ENCODE data around the gene POLR2I. TPM values are rescaled to one million over a fixed set of nuclear protein-coding genes. Genes with fewer than 3 reads are reported as not detected.
A peak's percentile ranks its signal among the peaks of the same experiment; 100 is the strongest.

POLR2I gene
- total and polyA plus RNA-seq, 2 of the 13 experiments (the other 11 are each of a cell fraction or from before 2014, with no cell fraction given): 40.5 to 104 TPM

GRCh38 chr19:36120984-36121358 lies 6.3 kb upstream of the POLR2I start:
- TF ChIP-seq ZBTB33 (CRISPR knock-in tag; IDR thresholded peaks at IDR 0.05) (0 out of 2 replicates have a peak, but pooled peaks have one; percentile 27), ZMAT3 (CRISPR knock-in tag; conservative IDR thresholded peaks at IDR 0.05) (no peak), MYC (CRISPR knock-in tag; IDR thresholded peaks at IDR 0.05; ENCODE audit: borderline replicate concordance) (0 out of 2 replicates have a peak, but pooled peaks have one; percentile 15), ZBTB38 (CRISPR knock-in tag; IDR thresholded peaks at IDR 0.05) (0 out of 2 replicates have a peak, but pooled peaks have one; percentile 9), ZNF646 (CRISPR knock-in tag; IDR thresholded peaks at IDR 0.05) (no peak), RBFOX2 (IDR thresholded peaks at IDR 0.05; ENCODE audit: low read depth, low read length) (peak; percentile 1; the same call in 1 of the 2 replicates), CENPT (CRISPR knock-in tag; IDR thresholded peaks at IDR 0.05; ENCODE audit: low read depth) (0 out of 2 replicates have a peak, but pooled peaks have one; percentile 5)
- Histone ChIP-seq H3K27me3 (ENCODE audit: control insufficient read depth in 1 of 2, insufficient read depth in 2 of 2, low read length in 2 of 2) (no peaks in the 10 kb centered on the region), H2AFZ (ENCODE audit: low read length) (no peak overlapping the region), H3K4me1 (ENCODE audit: insufficient read depth, low read length) (peaks cover 58% of the 10 kb centered on the region), H4K20me1 (ENCODE audit: insufficient read depth, low read length) (no peaks in the 10 kb centered on the region), H3K36me3 (replicated peaks in 1 of 2; ENCODE audit: control insufficient read depth in 1 of 2, insufficient read depth in 2 of 2, low read length in 2 of 2) (peaks cover 16 to 36% of the 10 kb centered on the region in 2 experiments; a peak in 4 of 5 replicates), H3K4me3 (replicated peaks in 1 of 3; ENCODE audit: insufficient read depth in 1 of 3, low read depth in 2 of 3, low read length in 3 of 3) (peak overlapping the region; percentile 58 to 77 (median 64); a peak in 4 of 6 replicates), H3K27ac (ENCODE audit: extremely low read length, insufficient read depth, low read length) (peak overlapping the region; percentile 76), H3K79me2 (ENCODE audit: insufficient read depth, low read length) (peaks cover 24% of the 10 kb centered on the region), H3K9ac (ENCODE audit: insufficient read depth, low read depth, low read length) (peak overlapping the region; percentile 63), H3K9me3 (ENCODE audit: low read length) (no peaks in the 10 kb centered on the region), H3K4me2 (ENCODE audit: low read depth, low read length) (peak overlapping the region; percentile 91)
- in situ Hi-C loops (cut with HindIII; ENCODE audit: extremely low pct_ligation_motif_present, low pct_unique_long_range_greater_than_20kb): no loop called here
- intact Hi-C loops (cut with micrococcal nuclease; ENCODE audit: unreplicated experiment): loop anchor here (2.0 to 10.0 kb wide), 2 partner anchors 60 to 374 kb away; no protein-coding TSS in a partner anchor
- no TSS peak for BruUV-seq (replicated peaks)
- POLR2A ChIA-PET: interaction anchor here (1.2 to 3.4 kb wide), 4 partner anchors 8 to 63 kb away, joined by 9 to 36 read pairs (median 12); partner anchors contain the start of gene CAPNS1
- ATAC-seq: no peak
- WGBS (ENCODE audit: low lambda C conversion rate): 72% methylated on average over 18 of the region's 18 CpGs
- FAIRE-seq: no peak
- CTCF ChIA-PET (ENCODE audit: low intra/inter-chr PET ratio, low total read pairs): no interaction called here
- no peak for DNase-seq (ENCODE audit: low spot score)
